NCI-H2081 treated with DMSO at 0.1 percent for 48 hours (cell line): Measurements from ENCODE around the gene EYA2.

ENCODE experiments used
- DNase-seq: peaks from one replicate; lab custom pipeline; 2025; lab: John Stamatoyannopoulos, UW

EYA2 gene

DNA sequence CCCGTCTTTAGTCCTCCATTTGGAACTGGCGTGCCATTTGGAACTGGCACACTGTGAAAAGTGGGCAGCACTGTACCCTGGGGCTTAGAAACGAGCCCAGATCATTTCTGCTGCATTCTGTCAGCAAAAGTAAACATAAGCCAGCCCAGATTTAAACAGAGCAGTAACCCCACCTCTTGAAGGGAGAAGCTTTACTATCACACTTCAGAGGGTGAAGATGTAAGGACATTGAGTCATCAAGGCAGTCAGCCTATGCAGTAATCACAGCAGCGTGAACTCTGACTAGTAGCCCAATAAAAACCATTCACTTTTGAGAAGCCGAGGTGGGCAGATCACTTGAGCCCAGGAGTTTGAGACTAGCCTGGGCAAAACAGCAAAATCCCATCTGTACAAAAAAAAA lies 216.9 kb downstream of the EYA2 start:
- no peak for DNase-seq

DNA sequence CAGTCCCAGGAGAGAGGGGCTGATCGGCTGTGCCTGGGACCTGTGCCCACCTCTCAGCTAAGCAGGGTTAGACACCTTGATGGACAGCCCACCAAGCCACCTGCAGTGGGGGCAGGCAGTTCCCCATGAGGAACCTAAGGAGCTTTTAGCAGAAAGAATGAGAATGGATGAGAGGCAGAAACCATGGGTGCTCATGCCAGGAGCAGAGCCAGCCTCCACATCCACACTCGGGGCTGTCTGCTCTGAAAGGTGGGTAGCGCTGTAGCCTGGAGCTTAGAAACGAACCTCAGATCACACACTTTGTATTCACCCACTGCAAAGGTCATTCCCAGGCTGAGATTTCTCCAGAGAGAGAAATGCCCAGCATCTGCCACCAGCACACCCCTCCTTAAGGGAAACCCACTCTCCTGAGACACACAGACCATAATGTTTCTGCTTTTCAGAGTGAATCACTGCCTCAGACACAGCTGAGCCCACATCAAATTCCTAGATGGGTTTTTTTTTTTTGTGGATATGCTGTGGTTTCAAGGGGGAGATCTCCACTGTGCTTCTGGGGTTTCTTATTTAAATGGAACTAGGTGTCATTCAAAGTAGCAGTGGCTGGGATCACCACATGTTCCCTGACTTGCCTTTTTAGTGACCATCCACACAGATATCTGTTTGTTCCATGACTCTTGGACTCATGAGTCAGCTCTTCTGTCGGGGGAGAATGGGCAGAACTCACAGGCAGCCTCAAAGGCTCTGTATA lies 218.9 kb downstream of the EYA2 start:
- DNase-seq, result no peak

DNA sequence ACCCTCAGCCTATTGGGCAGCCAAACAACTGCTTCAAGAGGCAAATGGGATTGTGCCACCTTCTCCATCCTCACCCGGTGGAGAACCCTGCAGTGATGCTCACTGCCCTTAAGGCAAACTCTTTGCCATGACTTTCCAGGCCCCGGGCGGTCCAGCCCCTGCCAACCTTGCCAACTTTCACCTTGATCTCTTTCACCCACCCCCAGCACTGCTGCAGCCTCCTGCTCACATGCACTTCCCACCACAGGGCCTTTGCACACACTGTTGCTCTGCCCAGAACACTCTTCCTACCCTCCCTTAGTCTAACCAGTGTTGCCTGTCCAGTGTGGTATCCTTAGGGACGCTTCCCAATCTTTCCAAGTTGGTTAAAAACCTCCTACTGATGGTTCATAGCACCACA lies 221.1 kb downstream of the EYA2 start:
- DNase-seq, result no peak

DNA sequence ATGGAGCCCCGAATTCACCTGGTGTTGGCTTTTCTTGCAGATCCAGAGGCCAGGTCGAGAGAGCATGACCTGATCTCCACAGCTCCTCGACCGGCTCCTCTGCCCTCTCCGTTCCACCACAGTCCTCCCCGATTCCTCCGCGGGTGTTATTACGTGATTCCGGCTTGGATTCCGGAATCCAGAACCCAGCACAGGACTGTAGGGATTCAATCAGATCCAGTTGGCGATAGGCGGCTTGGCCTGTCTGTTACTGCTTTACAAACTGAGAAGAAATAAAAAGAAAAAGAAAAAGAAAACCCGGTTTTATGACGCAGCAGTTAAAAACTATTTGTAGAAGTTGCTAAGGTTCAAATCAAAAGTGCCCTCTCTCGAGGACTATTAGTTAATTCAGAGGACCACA lies 222.7 kb downstream of the EYA2 start:
- no peak for DNase-seq

DNA sequence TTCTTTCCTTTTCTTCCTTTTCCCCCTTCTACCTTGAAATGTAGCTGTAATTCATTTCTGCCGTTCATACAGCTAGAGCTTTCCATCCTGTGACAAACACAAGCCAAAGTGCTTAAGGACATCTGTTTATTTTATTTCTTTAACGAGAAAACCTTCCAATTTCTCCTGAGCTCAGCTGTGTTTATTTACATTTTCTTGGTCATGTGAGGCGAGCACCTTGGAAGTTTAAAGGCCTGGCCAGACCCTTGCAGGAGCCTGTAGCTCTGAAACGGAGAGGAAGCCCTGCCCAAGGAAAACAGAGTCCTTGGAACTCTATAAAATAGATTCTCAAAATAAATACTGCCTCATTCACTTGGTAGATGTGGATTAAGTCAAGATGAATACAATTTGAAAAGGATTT lies 223.1 kb downstream of the EYA2 start:
- DNase-seq, result no peak

DNA sequence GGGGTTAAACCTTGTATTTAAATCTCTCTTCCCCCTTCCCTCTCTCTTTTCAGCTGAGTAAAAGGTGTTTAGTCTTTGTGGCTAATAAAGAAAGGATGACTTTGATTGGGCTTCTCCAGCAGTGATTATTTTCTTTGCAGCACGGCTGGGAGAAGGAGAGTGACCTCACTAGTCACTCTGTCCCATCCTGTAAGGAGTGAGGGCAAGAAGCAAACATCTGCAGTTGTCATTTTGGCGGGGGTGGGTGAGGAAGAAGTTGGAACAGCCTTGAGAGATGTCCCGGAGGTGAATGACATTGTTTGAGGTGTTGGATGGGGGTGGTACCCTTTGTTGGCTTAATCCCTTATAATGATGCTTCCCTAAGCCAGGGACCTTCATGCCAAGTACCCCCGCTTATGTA lies 223.6 kb downstream of the EYA2 start:
- DNase-seq, result no peak

DNA sequence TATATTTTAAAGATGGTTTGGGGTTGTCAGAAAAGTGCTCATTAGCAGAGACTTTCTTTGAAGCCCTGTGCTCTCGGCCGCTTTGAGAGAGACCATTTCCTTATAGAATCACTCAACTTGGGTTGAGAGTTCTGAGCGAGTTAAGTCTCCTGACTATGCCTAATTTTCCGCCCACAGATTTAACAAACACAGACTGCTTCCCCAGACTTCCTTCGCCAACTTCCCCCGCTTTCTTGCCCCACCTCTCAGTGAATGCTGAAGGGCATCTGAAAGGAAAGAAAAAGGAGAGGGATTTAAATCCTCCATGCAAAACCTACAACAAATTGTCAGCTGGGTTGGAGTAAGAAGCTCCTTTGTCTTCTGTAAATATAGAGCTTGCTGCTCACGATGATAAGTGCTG lies 224.0 kb downstream of the EYA2 start:
- DNase-seq, result no peak

DNA sequence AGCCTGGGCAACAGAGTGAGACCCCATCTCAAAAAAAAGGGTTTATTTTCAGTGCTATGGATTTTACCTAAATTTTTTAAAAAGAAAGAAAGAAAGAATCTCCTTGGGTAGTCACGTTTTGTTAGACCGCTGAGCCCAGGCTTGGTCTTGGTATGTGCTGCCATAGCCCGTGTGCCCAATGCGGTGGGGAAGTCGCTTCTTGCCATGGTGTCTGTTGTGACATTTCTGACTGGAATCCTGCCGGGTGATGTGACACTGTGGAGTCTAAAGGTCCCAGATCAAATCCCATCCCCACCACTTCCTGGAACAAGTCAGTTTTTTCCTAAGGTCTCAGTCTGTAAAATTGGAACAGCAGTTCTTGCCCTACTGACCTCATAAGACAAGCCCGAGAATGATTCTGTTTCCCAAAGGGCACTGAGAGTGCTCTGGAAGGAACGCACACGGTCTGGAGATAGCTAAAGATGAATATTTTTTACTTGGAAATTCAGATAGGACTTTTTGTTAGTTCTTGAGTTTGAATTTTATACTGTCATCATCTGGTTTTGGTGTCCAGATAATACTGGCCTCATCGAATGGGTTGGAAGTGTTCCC lies 225.8 kb downstream of the EYA2 start:
- DNase-seq, result no peak

DNA sequence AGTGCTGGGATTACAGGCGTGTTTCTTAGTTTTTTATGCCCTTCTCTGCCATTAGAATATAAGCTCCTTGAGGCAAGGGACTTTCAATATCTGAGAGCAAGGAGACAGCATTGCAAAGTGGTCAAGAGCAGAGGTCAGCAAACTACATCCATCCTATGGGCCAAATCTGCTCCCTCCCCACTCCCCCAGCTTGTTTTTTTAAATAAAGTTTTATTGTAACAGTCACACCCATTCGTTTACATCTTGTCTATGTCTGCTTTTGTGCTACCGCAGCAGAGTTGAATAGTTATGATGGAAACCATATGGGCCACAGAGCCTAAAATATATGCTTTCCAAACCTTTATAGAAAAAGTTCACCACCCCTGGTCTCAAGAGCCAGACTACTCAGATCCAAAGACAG lies 227.9 kb downstream of the EYA2 start:
- DNase-seq, result no peak

DNA sequence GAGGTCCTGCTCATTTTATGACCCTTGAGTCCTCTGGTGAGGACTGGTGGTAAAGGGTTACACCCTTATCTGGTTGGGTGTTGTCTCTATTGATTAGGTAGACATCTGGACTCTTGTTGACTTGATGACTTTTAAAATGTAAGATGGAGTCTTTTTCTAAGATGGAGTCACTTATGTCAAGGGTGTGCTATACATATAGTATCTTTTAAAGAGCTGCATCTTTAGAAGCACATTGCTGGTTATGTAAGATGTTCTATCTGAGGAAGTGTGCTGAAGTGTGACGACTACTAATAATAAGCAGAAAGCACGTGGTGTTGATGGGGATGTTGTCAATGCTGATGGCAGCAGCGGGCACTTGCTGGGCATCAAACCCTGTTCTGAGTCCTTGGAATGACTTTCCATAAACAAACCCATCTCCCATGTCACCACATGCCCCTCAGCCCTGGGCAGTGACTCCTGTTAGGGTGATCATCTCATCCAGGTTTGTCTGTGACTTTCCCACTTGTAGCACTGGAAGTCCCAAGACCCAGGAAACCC lies 229.6 kb downstream of the EYA2 start:
- no peak for DNase-seq

DNA sequence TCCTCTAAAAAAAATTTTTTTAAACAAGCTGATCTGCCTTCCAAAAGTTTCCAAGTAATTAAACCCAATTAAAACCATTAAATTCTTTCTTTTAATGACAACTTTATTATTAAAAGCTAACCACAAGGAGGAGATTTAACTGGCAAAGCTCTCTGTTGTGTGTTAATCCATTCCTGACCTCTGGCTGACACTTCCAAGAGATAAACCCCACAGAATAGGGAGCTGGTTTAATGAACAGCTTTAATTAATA lies 230.8 kb downstream of the EYA2 start:
- DNase-seq, result no peak

DNA sequence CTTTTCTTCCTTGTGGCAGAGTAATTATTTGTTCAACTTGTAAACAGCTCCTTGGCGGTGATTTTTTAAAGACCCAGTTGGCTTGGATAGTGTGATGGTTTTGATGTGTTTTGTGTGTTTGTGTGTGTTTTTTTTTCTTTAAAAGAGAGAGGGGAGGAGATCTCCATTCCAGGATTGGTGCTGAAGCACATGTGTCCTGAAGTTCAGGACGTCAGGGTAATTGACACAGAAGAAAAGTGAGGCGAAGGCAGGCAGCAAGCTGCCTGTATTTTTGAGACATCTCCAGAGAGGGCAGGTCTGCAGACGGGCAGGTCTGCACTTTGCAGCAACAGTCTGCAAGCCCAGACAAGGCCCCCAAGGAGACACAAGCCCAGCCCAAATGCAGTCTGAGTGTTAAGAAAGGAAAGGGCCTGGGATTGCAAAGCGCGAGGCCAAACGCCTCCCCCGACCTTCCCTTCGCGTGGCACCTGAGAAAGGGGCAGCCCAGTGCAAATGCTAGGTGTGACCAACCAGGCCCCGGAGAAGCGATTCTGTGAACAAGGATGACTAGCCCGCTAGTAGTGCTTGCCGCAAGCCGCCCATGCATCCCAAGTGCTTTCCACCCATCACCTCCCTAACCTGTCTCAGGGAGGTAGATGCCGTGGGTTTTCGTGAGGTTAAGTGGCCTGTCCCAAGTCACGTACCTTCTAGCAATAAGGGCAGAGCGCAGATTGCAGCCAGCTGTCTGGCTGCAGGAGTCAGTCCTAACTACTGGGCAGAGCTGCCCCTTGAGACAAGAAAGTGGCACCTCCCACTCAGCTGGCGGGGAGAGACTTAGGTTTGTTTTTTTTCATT lies 231.3 kb downstream of the EYA2 start:
- no peak for DNase-seq

DNA sequence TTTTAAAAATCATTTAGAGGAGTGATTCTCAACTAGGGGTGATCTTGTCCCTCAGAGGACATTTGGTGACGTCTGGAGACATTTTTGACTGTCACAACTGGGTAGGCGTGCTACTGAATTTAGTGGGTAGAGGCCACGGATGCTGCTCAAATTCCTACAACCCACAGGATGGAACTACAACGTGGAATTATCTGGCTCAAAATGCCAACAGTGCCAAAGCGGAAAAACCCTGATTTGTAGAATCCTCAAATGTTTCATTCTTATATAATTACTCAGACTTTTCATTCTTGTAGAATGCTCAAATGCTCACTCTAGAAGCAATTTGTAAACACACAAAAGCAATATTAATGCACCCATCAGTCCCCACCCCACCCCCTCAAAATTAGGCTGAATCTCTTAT lies 232.1 kb downstream of the EYA2 start:
- DNase-seq, result no peak

DNA sequence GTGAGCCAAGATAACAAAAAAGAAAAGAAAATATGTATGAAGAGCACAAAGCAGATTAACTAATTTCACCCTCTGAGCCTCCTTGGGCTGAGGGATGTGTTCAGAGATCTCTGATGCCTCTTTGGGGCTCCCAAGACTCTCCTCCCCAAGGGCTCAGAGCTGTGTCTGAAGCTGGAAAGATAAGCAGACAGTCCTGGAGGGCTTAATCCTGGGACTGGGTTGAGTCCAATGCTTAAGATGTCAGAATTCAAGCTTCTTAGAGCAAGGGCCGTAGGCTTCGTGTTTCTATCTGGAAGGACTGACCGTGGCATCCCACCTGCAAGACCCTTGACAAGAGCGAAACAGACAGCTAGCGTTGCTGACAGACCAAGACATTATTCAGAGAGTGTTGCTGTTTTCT lies 232.9 kb downstream of the EYA2 start:
- no peak for DNase-seq

DNA sequence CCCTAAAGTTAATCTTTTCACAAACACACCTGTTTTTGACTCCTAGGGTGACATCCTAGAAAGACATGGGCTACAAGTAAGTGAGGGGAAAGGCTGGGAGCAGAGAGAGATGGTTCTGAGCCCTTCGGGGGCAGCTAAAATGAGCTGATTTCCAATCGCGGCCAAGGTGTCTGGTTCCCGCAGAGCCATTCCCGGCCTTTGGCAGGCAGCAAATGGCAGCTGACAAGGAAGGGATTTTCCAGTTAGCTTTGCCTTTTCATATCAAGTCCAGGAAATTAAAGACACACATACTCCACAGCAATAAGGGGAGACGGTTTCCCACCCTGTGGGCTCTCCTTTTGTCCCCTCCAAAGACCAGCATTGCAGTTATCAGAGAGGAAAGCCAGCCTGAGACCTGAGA lies 233.4 kb downstream of the EYA2 start:
- no peak for DNase-seq

DNA sequence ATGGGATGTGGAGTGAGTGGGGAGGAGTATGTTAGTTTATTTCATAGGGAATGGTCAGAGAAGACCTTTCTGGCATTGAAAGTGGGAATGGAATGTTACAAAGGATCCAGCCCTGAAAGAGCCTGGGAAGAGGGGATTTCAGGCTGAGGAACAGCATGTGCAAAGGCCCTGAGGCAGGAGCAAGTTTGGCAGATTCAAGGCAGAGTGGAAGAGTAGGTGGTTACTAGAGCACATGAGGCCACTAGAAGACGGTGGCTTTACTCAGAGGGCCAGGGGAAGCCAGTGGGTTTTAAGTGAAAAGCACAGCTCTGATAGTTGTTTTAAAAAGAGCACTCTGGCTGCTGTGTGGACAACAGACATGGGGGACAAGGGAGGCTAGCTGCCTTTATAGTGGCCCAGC lies 234.7 kb downstream of the EYA2 start:
- no peak for DNase-seq

DNA sequence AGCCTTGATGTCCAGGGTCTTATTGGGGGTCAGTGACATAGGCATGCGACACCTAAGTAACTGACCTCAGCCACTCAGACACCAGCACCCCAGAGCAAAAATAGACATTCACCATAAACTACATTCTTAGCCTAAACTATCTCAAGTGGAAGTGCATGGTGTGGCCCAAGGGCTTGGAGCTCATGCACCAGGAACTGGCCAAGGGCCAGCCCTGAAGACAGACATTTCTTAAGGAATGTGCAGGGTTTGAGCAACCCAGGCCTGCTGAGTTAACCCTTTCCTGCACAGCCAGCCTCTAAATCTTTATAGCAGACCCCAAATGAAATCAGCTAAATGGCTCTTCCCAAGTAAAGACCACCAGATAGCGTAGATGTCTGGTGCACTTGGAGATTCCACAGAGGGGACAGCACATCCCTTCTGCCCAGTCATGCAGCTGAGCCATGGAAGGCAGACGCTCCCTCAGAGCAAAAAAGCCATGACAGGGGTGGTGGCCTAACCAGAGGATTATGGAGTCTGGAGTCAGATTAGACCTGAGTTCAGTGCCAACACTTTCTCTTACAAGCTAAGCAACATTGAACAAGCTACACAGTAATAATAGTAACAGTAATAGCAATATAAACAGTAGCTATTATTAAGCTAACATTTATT lies 239.3 kb downstream of the EYA2 start:
- DNase-seq, result no peak

DNA sequence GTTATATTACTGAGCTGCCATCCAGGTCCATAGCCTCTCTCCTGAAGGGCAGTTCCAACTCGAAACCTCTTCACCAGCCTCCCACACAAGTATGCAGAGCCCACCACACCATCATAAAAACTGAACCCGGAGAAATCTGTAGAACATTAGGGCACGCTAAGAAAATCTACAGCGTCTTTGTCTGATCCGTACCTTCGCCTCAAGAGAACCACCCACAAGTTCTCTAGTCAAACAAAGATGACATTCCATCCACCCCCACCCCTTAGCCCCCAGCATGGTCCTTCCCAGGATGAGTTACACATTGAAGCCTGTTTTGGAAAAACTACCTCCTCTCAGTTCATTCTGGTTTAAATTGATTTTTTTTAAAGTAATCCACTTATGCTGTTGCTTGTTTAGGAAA lies 242.1 kb downstream of the EYA2 start:
- DNase-seq, result no peak

DNA sequence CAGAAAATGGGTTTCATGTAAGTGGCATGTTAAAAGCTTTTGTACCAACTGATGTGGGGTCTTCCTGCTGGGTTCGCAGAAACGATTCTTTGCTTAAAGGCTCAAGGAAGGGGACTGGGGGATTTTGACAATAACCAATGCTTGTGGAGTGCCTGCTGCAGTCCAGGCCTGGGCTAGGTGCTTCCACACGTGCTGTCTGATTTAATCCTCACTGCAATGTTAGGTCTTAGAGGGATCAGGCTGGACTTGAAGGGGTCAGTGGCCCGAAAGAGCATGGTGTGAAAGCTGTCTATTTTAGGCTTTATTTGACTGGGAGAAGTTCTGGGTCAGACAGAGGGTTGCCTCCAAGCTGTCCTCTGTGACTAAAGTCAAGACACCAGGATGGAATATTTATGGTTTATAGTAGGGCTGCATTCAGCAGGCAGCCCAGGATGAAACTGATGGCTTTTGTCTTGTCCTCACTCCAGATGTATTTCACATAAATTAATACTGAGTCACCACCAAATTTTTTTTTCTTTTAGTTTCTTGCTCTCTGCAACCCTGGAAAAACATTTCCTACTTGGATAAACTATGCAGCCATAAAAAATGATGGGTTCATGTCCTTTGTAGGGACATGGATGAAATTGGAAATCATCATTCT lies 242.7 kb downstream of the EYA2 start:
- no peak for DNase-seq

DNA sequence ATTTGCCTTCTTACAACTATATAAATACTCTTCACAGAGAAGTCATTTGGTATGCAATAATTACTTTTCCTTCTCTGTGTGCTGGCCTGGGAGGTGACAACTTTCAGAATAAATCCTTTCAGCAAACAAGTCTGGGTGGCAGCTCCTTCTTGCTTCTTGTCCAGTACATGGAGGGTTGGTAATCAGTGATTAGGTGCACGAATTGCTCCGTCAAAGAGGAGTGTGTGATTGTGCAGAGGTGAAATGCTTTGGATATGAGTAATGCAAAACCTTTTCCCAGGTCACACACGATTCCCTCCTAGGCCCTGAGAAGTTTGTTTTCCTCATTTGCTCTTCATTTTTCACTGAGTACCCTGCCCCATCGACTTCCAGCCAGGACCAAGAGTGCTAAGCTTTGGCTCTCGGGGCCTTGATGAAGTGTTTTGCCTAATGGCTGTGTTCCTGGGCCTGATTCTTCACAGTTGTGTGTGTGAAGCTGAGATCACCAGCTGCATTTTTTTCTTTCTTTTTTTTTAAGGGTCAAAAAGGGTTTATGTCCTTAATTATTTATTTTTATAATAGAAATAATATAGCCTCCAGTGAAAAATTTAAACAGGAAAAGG lies 245.4 kb downstream of the EYA2 start:
- DNase-seq, result no peak

DNA sequence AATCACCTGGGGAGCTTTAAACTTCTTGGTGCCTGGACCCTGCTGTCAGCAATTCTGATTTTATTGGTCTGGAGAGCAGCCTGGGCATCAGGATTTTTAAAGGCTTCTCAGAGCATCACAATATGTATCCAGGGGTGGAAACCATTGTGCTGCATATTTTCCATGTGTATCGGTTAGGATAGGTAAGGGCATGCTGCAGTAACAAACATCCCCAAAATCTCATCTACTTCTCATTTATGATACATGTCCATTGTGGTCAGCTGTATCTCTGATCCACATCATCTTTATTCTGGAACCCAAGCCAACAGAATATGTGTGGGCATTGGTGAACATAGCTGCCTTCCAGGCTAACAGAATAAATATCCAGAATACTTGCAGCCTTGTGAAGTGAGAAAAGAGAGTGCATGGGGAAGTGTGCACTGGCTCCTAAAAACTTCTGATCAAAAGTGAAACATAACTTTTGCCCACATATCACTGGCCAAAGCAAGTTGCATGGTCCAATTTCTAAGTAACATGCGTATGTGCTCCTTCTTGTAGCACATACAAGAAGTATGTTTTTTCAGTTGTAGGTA lies 246.8 kb downstream of the EYA2 start:
- no peak for DNase-seq
